HG03354 (cell line): Measurements from ENCODE around the gene NPC2.
A peak's percentile ranks its signal among the peaks of the same experiment; 100 is the strongest.

ENCODE experiments used
- ATAC-seq: cut with Tn5 transposase; IDR thresholded peaks from one replicate; pipeline ENCODE4 v1.9.1; 2021; ENCODE audit warnings: mild to moderate bottlenecking; ENCODE audit not compliant: unreplicated experiment, poor library complexity, severe bottlenecking

Gene NPC2

DNA sequence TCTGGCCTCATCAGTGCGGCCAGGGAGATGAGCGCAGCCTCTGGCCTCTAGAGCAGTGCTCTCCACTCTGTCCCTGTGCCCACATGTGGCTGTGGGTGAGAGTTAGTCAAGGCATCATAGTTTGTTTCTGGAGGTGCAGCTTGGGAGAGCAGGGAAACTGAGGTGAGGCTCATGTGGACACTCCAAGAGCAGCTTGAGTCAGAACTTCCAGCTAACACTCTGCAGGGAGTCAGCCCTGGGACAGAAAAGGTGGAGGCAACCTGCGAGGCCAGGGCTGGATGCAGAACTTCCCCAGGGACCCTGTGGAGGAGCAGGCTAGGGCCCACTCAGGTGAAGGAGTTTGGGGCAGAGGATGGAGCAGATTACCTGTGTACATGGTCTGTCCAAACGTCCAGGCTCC is 11.3 kb upstream of the NPC2 start:
- no peak for ATAC-seq

- ATAC-seq: no peak
Observed at GRCh38 chr14:74503938-74504335, 10.8 kb upstream of the NPC2 start.

- no peak for ATAC-seq
Observed at GRCh38 chr14:74503291-74503937, 10.3 kb upstream of the NPC2 start.

DNA sequence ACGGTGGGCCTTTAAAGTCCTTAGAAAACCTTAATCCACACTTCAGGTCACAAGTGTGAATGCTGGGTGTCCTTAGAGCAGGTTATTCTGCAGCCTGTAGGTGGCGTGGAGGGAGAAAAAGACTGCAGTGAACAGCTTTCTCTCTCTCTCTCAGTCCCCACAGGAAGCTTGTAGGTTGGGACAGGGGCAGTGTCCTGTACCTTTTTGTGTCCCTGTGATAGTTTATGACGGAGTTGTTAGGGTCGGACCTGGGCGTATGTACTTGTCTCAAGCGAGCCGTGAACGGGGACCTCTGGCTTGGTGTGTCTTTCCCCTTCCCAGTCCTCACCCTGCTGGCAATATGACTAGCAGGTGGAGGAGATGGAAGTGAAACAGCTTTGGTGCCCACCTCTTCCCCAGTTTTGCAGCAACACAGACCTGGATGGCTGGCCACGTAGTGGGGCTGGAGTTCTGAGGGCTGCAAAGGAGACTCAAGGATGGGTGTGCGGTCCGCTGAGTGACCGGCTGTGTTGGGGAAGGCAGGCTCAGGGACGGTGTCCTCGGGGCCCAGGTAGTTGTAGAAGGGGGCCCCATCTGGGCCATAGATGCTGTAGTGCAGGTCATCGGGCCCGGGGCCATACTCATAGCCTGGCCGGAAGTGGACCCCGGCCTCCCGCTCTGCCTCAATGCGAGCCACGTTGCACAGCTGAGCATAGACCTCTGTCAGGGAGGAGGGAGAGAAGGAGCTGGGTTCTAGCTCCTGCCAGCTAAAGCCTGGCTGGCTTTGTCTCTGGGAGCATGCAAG is 9.3 kb upstream of the NPC2 start:
- no peak for ATAC-seq

- ATAC-seq: no peak
Observed at GRCh38 chr14:74501691-74502090, 8.6 kb upstream of the NPC2 start.

GRCh38 chr14:74501135-74501614 is 8.1 kb upstream of the NPC2 start:
- no peak for ATAC-seq

GRCh38 chr14:74500417-74501134 is 7.5 kb upstream of the NPC2 start:
- no peak for ATAC-seq

GRCh38 chr14:74495356-74495755 is 2.3 kb upstream of the NPC2 start:
- no peak for ATAC-seq

DNA sequence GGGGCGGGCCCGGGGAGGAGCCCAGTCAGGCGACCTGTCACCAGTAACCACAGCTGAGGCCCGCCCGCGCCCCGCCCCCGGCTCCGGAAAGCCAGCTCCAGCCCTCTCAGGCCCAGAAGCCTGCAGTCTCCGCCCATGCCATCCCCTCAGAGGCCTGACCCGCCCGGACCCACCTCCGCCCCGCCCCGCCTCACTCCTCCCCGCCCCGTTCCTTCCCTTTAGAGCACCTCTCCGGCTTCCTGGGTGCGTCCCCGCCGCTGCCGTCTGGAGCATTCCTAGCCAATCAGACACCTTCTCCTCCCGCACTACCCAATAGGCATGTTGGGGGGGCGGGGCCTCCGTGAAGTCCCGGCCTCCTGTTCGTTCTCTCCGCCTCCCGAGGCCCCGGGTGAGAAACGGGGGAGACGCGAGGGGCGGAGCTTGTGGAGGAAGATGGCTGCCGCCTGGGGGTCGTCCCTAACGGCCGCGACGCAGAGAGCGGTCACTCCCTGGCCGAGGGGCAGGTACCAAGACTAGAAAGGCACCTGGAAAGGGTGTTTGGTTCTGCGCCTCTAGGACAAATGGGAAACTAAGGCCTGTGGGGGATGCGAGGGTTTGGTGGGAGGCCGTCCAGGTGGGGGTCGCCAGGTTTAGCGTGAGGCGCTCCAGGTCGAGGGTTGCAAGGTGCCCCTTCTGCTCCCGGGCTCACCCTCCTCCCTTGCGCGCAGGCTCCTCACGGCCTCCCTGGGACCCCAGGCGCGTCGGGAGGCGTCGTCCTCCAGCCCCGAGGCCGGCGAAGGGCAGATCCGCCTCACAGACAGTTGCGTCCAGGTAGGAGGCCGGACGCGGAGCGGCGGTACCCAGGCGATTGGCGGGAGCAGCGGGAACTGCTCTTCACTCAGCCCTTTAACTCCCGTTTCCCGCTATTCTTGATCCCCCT is 497 bp upstream of the NPC2 start, which contains the start of gene ISCA2:
ISCA2 (plus strand) TSS at position 423 of the 919 bp plus-strand sequence; CDS start at position 433, 10 bp downstream.
- peak; percentile 86 for ATAC-seq

DNA sequence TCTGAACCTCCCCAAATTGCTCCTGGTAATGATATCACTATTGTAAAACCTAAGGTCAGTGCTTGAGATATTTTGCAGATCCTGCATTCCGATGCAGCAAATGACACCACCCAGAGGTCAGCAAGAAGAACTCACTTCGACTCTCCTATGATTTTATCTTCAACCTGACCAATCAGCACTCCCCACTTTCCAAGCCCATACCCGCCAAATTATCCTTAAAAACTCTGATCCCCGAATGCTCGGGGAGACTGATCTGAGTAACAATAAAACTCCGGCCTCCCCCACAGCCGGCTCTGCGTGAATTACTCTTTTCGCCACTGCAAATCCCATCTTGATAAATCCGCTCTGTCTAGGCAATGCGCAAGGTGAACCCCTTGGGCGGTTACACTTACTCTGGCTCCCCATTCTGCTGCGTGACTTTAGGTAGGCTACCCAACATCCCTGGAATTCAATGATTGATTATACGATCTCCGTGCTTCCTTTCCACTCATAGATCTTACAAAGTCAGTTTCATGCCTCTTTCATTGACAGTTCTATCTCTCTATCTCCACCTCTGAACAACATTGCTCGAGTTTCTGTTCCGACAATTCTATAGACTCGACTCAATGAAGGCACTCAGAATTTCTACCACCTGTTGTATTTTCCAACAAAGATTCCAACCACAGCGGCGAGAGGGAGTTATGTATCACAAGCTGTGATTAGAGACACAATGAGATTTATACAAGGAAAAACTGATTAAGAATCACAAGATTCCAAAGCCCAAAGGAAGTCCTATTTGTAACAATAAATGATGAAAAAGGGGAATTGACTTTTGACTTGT is 939 bp downstream of the NPC2 start:
- ATAC-seq: no peak

GRCh38 chr14:74490486-74490885 is 2.6 kb downstream of the NPC2 start:
- no peak for ATAC-seq

GRCh38 chr14:74488786-74489397 is 4.2 kb downstream of the NPC2 start:
- ATAC-seq: no peak

DNA sequence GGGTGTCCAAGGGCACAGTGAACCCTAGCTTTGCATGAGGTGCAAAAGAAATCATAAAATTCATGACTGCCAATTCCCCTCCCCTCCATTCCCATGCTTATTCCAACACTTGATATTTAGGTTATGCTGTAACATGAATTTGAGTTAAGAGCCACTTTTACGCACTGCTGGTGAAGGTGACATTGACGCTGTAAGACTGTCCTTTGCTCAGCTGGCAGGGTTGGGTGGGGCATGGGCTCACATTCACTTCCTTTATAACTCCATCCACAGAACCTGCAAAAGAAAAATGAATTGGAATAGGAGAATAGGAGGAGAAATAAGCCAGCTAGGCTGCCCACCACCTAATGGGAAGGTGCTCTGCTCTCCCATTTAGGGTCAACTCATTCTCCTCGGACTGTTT is 6.9 kb downstream of the NPC2 start:
- no peak for ATAC-seq

GRCh38 chr14:74483321-74483720 is 9.8 kb downstream of the NPC2 start:
- no peak for ATAC-seq

DNA sequence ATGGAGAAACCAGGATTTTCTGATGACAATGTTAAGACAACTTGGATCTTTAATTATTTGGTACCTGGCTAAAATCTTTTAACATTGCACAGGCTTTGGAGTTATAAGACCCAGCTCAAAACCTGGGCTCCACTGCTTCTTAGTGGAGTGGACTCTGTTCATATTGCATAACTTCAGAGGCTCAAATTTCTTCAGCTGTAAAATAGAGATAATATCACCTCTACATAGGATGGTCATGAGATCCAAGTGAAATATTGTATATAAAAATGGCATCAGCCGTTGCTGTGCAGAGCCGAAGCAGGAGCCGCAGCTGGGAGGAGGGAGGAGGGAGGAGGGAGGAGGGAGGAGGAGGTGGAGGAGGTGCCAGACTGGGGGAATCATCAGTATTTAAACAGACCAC is 10.5 kb downstream of the NPC2 start:
- no peak for ATAC-seq

DNA sequence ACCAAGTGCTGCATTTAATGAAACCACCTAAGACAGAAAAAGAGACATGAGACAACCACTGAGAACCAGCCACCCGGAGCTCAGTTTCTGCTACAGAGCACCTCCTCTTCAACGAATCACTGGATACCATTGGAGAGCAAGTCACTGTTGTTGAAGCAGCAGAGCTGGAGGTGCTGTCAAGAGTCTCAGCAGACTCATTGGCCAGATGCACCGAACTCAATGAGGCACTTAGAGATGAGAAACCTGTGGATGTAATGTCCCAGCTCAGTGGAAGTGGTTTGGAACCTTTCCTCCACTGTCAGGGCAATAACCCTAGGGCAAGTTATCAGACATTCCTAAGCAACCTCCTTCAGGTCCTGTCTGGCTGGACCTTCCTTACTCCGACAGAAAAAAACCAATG is 13.1 kb downstream of the NPC2 start:
- ATAC-seq: no peak

DNA sequence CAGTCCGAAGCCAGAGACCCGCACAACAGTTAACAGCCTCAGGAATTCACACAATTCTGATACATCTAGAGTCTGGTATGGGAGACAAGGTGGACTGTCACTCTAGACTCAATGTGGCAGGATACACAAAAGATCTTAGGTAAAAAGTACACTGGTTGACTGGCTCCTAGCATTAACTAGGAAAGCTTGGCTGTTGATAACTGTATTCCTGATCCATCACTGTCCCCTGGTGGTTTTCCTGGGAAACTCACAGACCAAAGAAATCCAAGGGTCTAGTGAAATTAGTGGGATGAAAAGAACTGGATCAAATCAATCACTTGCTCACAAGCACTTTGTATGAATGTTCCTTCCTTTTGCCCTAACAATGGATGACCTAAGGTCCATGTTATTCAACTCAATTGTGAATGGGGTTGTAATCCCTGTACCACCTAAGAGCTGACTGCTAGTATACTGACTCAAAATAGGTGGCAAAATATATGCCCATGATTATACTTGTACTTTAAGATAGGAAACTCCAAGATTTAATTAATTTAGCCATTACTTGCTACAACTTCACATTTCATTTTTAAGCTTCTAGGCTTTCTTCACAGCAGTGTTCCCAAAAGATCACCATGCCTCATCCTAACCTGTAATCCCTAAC is 14.0 kb downstream of the NPC2 start:
- ATAC-seq: no peak

GRCh38 chr14:74476607-74477006 is 16.5 kb downstream of the NPC2 start:
- no peak for ATAC-seq
